Measurements from ENCODE around the gene PRICKLE4.

DNA sequence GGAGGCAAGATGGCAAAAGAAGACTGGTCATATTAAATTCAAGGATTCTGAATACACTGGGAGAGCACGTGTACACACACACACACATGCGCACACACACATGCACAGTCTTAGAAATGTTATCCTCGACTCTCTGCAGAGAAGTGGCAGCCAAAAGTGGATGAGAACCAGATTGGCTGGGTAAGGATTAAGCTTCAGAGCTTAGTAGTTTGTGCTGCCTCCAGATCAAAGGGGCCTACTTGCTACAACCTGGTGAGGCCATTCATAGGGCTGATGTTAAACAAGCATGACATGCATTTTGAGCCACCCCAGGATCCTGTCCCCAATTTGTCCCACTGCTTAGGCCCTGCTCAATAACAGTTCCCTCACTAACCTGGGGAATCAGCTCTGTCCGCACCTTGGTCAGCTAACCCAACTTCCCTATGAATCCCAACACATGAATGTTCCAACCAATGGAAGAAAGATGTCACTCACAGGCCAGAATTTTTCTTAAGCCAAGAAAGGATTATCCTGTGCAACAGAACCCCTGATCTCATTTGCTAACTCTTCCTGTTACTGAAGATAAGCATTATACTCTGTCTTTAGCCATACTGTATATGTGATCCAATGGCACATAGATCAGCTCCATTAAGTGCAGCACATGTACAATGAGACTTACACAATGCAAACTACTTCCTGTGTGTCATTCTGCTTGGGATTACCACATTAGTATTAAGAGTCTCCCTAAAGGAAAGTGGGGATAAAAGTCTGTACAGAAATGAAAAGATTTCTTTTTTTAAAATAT is 37.9 kb downstream of the PRICKLE4 start:
- TF ChIP-seq POLR2A (IDR thresholded peaks at IDR 0.05; ENCODE audit: low read depth) (no peak), CTCF (IDR thresholded peaks at IDR 0.05) (no peak)
